Neural crest cell (in vitro differentiated cells): ENCODE data around the gene TP63. TPM values are rescaled to one million over a fixed set of nuclear protein-coding genes. Genes with fewer than 3 reads are reported as not detected.

Experiments
- DNase-seq: peaks from one replicate; pipeline ENCODE4 v3.0.0; 2021; ENCODE audit warnings: low read depth, mixed read lengths, low spot score
- H3K27ac Mint-ChIP-seq: one replicate; pipeline ENCODE4 v1.8.0; 2021; ENCODE audit warnings: mild to moderate bottlenecking, mixed read lengths; ENCODE audit not compliant: unreplicated experiment
- H3K27me3 Mint-ChIP-seq: 2 replicates; pipeline ENCODE4 v1.8.0; 2021; ENCODE audit warnings: low read depth, mild to moderate bottlenecking, mixed read lengths
- H3K36me3 Mint-ChIP-seq: 2 replicates; pipeline ENCODE4 v1.8.0; 2021; ENCODE audit warnings: low read depth, mild to moderate bottlenecking, mixed read lengths
- H3K4me1 Mint-ChIP-seq: 2 replicates; pipeline ENCODE4 v1.8.0; 2021; ENCODE audit warnings: mixed read lengths
- H3K4me3 Mint-ChIP-seq: one replicate; pipeline ENCODE4 v1.8.0; 2021; ENCODE audit warnings: mild to moderate bottlenecking, mixed read lengths
- H3K9me3 Mint-ChIP-seq: 2 replicates; pipeline ENCODE4 v1.8.0; 2021; ENCODE audit warnings: mixed read lengths
- total RNA-seq: library from RNA; stranded (reverse); gene quantifications from 2 replicates; pipeline ENCODE4 v1.2.1, GENCODE V29; 2021
- TF ChIP-seq, protein P1 (sequence below): fragments of 200-600 bp; sonication (generic); conservative IDR thresholded peaks from 2 replicates; pipeline ENCODE4 v1.5.0; 2021; ENCODE audit warnings: antibody characterized with exemption, mild to moderate bottlenecking

The TP63 gene
- total RNA-seq, 1 donor from 2014 or later, result 0.21 TPM

DNA sequence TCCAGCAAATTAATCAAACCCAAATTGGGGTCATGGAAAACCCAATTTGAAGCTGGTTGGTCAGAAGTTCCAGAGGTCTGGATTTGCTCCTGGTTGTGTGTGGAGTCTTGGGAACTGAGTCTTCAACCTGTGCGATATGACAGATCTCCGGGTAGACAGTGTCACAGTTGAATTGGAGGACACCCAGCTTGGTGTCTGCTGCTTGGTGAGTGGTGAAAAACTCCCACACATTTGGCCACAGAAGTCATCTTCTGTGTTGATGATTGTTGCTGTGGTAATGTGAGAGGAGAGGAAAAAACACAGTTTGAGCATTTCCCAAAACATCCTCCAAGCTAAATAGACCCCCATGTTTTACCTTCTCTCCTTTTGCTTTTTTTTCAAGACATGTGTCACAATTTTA is 218.1 kb downstream of the TP63 start:
- H3K36me3 Mint-ChIP-seq, result no peaks in the 10 kb centered on the region
- no peaks in the 10 kb centered on the region for H3K4me1 Mint-ChIP-seq
- TF ChIP-seq, protein P1, sequence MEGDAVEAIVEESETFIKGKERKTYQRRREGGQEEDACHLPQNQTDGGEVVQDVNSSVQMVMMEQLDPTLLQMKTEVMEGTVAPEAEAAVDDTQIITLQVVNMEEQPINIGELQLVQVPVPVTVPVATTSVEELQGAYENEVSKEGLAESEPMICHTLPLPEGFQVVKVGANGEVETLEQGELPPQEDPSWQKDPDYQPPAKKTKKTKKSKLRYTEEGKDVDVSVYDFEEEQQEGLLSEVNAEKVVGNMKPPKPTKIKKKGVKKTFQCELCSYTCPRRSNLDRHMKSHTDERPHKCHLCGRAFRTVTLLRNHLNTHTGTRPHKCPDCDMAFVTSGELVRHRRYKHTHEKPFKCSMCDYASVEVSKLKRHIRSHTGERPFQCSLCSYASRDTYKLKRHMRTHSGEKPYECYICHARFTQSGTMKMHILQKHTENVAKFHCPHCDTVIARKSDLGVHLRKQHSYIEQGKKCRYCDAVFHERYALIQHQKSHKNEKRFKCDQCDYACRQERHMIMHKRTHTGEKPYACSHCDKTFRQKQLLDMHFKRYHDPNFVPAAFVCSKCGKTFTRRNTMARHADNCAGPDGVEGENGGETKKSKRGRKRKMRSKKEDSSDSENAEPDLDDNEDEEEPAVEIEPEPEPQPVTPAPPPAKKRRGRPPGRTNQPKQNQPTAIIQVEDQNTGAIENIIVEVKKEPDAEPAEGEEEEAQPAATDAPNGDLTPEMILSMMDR, result no peak
- H3K27ac Mint-ChIP-seq, result no peak overlapping the region
- H3K4me3 Mint-ChIP-seq, result no peak overlapping the region
- DNase-seq, result no peak
- H3K9me3 Mint-ChIP-seq, result no peaks in the 10 kb centered on the region
- H3K27me3 Mint-ChIP-seq, result no peaks in the 10 kb centered on the region

DNA sequence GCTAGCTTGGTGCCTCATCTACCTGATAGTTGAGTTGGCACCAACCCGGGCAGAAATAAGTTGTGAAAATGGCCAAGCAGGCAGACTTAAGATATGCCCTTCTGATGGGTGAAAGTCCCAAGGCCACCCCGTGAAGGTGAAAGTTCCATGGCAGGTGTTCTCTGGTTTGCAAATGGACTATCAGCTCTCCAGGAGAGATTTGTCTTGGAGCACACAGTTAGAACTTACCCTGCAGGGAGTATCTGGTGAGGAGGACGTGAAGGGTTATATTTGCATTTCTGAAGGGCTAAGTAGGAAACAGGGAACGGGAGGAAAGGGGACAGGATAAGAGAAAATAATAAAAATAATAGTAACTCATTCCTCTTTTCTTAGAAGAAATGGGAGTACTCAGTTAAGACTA is 220.5 kb downstream of the TP63 start:
- Mint-ChIP-seq H3K4me1 (no peaks in the 10 kb centered on the region), H3K9me3 (no peaks in the 10 kb centered on the region), H3K4me3 (no peak overlapping the region), H3K27me3 (no peaks in the 10 kb centered on the region), H3K36me3 (no peaks in the 10 kb centered on the region), H3K27ac (no peak overlapping the region)
- TF ChIP-seq, protein P1, result no peak
- no peak for DNase-seq

- no peak overlapping the region for H3K4me3 Mint-ChIP-seq
- H3K9me3 Mint-ChIP-seq, result no peaks in the 10 kb centered on the region
Observed at GRCh38 chr3:189853906-189854305, 222.7 kb downstream of the TP63 start.

GRCh38 chr3:189860296-189860695 is 229.1 kb downstream of the TP63 start:
- Mint-ChIP-seq H3K4me3 (no peak overlapping the region), H3K27ac (no peak overlapping the region), H3K9me3 (no peaks in the 10 kb centered on the region), H3K27me3 (no peaks in the 10 kb centered on the region), H3K4me1 (no peaks in the 10 kb centered on the region), H3K36me3 (no peaks in the 10 kb centered on the region)
- DNase-seq, result no peak
- TF ChIP-seq, protein P1, result no peak

More at GRCh38 chr3:189853906-189854305, 222.7 kb downstream of the TP63 start:
- TF ChIP-seq, protein P1, result no peak
- H3K36me3 Mint-ChIP-seq, result no peaks in the 10 kb centered on the region
- H3K27ac Mint-ChIP-seq, result no peak overlapping the region
- H3K4me1 Mint-ChIP-seq, result no peaks in the 10 kb centered on the region
- H3K27me3 Mint-ChIP-seq, result no peaks in the 10 kb centered on the region
- DNase-seq, result no peak

- TF ChIP-seq, protein P1, result no peak
- H3K9me3 Mint-ChIP-seq, result no peaks in the 10 kb centered on the region
- no peaks in the 10 kb centered on the region for H3K4me1 Mint-ChIP-seq
- DNase-seq, result no peak
- H3K4me3 Mint-ChIP-seq, result no peak overlapping the region
- no peaks in the 10 kb centered on the region for H3K36me3 Mint-ChIP-seq
- H3K27me3 Mint-ChIP-seq, result no peaks in the 10 kb centered on the region
- no peak overlapping the region for H3K27ac Mint-ChIP-seq
Observed at GRCh38 chr3:189862385-189862998, 231.3 kb downstream of the TP63 start.
